HG02610 (cell line): ENCODE results near the gene ZNF318.
"Not testable (repeated sequence)": the region's sequence is repeated elsewhere in the genome, so short reads cannot be mapped to it uniquely, and the experiment has no call there.

Experiments used
- ATAC-seq: cut with Tn5 transposase; IDR thresholded peaks from one replicate; pipeline ENCODE4 v1.9.1; 2021; ENCODE audit warnings: mild to moderate bottlenecking, moderate library complexity; ENCODE audit not compliant: unreplicated experiment

ZNF318 gene

GRCh38 chr6:43369174-43370002 is at the start of gene ZNF318:
Gene ZNF318 (minus strand): TSS chr6:43369647. CDS start chr6:43369365, 282 bp downstream.
- peak; percentile 84 for ATAC-seq

GRCh38 chr6:43416935-43417334 is 47.5 kb upstream of the ZNF318 start:
- ATAC-seq, result no peak

GRCh38 chr6:43415275-43415674 is 45.8 kb upstream of the ZNF318 start:
- not testable (repeated sequence) for ATAC-seq

GRCh38 chr6:43413002-43413401 is 43.6 kb upstream of the ZNF318 start:
- ATAC-seq, result no peak

- no peak for ATAC-seq
Measured at GRCh38 chr6:43412541-43412940, 43.1 kb upstream of the ZNF318 start.

GRCh38 chr6:43410776-43411175 is 41.3 kb upstream of the ZNF318 start:
- ATAC-seq, result not testable (repeated sequence)

- ATAC-seq, result no peak
Measured at GRCh38 chr6:43408259-43408658, 38.8 kb upstream of the ZNF318 start.

GRCh38 chr6:43407296-43407695 is 37.8 kb upstream of the ZNF318 start:
- no peak for ATAC-seq

- no peak for ATAC-seq
Measured at GRCh38 chr6:43405354-43405753, 35.9 kb upstream of the ZNF318 start.

GRCh38 chr6:43402820-43403219 is 33.4 kb upstream of the ZNF318 start:
- no peak for ATAC-seq

GRCh38 chr6:43401730-43402129 is 32.3 kb upstream of the ZNF318 start:
- ATAC-seq, result no peak

GRCh38 chr6:43399932-43400487 is 30.6 kb upstream of the ZNF318 start:
- no peak for ATAC-seq

GRCh38 chr6:43396408-43397149 is 27.1 kb upstream of the ZNF318 start:
- no peak for ATAC-seq

- ATAC-seq, result no peak
Measured at GRCh38 chr6:43395776-43396175, 26.3 kb upstream of the ZNF318 start.

GRCh38 chr6:43394982-43395381 is 25.5 kb upstream of the ZNF318 start:
- no peak for ATAC-seq

- ATAC-seq, result no peak
Measured at GRCh38 chr6:43393602-43394001, 24.2 kb upstream of the ZNF318 start.

GRCh38 chr6:43393133-43393532 is 23.7 kb upstream of the ZNF318 start:
- ATAC-seq, result not testable (repeated sequence)

- no peak for ATAC-seq
Measured at GRCh38 chr6:43391440-43392031, 22.1 kb upstream of the ZNF318 start.

- ATAC-seq, result not testable (repeated sequence)
Measured at GRCh38 chr6:43390753-43391439, 21.4 kb upstream of the ZNF318 start.

- no peak for ATAC-seq
Measured at GRCh38 chr6:43389730-43390295, 20.4 kb upstream of the ZNF318 start.
